ENCODE data around the gene PEX5.
"Not testable (repeated sequence)": the region's sequence is repeated elsewhere in the genome, so short reads cannot be mapped to it uniquely, and the experiment has no call there.

PEX5 gene

DNA sequence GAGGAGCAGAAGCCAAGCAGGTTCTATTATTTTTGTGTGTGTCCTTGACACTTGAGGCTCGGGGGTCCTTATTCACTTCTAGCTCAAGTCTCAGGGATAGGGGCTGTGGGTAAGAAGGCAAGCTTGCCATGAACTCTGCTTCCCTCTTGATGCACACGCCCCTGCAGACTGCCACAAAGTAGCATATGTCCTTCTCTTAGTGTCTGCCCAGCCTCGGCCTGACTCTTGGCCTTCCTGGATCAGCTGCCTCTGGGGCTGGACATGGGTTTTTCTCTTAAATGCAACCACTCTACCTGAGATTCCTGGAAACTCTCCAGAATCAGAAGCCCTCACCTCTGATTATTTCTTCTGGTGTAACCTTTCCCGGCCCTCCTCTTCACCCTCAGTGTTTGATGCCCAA, 28.2 kb upstream of the PEX5 start:
- no peak for DNase-seq

DNA sequence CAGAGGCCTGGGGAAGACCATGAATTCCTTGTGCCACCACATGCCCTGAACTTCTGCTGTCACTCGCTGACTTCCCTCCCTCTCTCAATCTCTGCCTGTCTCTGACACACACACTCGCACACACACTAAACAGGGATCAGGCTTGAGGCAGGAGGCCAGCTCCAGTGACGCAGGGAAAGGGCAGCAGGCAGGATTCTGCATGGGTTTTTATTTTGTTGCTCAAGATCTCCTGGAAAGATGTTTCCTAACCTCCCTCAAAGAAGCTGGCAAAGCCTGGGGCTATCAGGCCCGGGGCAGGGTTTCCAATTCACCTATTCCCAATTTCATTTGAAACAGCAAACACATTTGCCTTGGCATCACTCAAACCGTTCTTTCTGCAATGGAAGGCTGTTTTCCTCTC, 27.7 kb upstream of the PEX5 start:
- DNase-seq, result no peak

DNA sequence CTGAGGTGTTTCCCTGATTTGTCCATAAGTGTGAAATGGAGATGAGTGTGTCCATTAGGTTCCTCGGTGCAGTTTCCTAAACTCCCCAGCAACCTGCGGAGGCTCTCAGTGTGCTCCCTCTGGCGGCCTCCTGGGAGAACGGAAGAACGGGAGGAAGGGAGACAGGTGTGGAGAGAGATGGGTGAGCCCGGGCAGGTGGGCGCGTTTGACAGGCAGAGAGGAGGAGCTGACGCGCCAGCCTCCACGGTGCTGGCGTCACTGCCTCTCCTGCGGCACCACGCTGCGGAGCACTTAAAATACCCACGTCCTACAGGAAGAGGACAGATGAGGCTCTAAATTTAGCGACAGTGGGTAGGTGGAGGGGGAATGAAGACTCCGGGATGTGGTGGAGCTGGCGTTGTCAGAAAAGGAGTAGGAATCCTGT, 26.8 kb upstream of the PEX5 start:
- DNase-seq, result peak; percentile 56

DNA sequence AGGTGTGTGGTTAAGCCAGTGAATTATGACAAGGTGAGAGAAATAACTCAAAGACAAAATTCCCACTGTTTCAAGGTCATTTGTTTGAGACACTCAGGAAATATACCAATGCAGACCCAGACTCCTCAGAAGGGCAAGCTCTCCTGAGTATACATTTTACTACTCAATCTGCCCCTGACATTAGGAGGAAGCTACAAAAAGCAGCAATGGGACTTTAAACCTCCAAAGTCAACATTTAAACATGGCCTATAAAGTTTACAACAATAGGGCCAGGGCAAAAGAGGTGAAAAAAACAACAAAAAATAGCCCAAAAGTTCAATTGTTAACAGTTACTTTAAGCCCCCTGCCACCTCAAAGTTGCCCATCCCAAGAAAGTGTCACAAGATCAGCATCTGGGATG, 19.5 kb upstream of the PEX5 start:
- no peak for DNase-seq

DNA sequence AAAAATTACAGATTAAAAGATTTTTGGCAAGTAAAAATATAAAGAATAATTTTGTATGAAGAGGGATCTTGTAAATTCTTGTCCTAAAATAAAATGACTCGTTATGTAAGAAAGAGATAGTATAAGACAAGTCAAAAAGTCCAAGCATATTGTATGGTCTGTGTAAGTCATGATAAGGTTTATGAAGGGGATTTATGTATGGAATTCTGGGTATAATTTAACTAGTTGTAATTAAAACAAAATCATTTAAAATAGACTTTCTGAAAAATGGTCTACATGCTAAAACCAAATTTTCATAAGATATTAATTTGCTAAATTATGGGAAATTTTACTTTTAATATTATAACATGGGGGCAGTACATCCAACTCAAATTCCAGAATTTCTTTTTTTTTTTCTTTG, 17.6 kb upstream of the PEX5 start:
- DNase-seq, result no peak

DNA sequence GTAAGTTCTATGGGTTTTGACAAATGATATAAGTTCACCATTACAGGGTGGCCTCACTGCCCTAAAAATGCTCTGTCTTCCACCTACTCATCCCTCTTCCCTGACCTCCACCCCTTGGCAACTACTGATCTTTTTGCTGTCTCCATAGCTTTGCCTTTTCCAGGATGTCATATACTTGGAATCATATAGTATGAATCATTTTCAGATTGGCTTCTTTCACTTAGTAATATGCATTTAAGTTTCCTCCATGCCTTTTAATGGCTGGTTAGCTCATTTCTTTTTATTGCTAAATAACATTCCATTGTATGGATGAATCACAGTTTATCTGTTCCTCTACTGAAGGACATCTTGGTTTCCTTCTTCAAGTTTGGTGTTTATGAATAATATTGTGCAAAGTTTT, 14.0 kb upstream of the PEX5 start:
- DNase-seq, result no peak

DNA sequence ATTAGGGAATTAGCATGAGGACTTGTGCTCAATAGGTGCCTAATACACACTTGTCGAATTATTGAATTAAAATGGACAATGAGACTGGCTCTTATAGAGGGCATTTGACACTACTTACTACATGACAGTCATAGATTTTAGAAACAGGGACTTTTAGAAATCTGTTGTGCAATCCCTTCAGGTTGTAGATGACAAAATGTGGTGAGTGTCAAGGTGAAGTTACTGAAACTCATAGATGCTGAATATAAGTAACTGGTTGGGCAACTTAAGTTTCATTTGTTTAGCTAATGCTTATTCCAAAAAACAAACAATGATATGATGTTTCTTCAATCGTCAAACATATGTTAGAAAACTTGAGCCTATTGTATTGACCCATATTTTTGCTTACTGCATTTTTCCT, 12.9 kb upstream of the PEX5 start:
- no peak for DNase-seq

DNA sequence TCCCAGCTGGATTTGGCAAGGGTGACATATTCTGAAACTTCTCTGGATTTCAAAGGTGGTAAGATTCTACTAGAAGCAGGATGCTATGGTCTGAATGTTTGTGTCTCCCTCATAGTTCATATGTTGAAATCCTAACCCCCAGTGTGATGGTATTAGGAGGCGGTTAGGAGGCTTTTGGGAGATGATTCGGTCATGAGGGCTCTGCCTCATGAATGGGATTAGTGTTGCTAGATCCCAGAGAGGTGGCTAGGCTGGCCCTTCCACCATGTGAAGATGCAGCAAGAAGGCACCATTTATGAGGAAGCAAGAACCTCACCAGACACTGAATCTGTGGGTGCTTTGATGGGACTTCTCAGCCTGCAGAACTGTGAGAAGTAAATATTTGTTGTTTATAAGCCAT, 11.0 kb upstream of the PEX5 start:
- DNase-seq, result no peak

DNA sequence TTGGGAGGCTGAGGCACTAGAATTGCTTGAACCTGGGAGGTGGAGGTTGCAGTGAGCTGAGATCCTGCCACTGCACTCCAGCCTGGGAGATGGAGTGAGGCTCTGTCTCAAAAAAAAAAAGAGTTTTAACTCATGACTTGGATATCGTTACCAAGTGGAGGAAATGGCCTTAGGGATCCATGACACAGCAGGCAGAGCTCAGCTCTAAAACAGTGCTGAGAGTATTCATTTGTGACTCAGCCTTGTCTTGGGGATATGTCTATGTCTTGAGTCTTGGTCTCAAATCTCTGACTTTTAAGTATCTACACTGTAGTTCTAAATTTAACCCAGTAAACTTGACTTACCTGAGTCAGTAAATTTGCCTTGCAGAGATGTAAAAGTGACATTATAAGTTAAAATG, 8.8 kb upstream of the PEX5 start:
- no peak for DNase-seq

DNA sequence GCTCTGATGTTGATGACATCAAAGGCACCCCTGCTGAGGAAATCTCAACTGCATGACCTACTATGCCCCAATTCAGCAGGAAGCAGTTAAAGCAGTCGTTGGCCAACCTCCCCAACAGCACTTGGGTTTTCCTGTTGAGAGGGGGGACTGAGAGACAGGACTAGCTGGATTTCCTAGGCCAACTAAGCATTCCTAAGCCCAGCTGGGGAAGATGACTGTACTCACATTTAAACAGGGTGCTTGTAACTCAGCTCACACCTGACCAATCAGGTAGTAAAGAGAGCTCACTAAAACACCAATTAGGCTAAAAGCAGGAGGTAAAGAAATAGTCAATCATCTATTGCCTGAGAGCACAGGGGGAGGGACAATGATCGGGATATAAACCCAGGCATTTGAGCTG, 3.4 kb upstream of the PEX5 start:
- not testable (repeated sequence) for DNase-seq

DNA sequence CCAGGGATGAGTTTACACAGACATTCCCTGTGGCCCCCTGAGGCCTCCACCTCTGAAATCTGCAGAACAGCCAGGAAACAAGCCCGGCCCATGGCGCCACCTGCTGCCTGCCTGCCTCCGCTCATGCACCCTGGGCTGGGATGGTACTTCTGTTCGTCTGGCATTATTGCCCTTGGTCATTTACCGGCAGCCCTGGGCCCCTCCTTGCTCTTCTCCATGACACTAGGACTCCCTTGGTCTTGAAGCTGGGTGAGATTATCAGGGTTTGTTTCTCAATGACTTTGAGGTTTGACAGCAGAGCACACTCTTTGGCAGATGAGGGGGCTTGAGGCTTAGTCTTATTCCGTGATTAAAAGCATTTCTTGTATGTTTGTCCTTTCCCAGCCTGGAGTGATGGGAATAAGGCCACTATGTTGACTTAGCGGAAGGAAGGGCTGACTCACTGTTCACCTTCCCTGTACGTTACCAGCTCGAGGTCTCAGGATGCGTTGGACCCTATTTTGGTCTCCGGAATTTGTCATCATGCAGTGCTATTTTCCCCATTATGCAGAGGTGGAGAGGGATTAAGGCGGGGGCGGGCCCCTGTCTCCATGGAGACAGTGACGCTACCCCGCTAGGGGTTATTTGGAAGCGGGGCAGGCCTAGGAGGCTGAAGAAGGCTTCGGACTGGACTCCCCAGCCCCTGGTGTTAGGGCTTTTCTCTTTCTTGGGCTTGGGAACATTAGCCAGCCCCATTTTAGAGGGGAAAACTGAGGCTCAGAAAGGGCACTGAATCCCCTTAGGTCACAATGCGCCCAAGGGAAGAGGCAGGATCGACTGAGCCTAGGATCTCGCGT, 706 bp upstream of the PEX5 start:
- peak; percentile 7 for DNase-seq

DNA sequence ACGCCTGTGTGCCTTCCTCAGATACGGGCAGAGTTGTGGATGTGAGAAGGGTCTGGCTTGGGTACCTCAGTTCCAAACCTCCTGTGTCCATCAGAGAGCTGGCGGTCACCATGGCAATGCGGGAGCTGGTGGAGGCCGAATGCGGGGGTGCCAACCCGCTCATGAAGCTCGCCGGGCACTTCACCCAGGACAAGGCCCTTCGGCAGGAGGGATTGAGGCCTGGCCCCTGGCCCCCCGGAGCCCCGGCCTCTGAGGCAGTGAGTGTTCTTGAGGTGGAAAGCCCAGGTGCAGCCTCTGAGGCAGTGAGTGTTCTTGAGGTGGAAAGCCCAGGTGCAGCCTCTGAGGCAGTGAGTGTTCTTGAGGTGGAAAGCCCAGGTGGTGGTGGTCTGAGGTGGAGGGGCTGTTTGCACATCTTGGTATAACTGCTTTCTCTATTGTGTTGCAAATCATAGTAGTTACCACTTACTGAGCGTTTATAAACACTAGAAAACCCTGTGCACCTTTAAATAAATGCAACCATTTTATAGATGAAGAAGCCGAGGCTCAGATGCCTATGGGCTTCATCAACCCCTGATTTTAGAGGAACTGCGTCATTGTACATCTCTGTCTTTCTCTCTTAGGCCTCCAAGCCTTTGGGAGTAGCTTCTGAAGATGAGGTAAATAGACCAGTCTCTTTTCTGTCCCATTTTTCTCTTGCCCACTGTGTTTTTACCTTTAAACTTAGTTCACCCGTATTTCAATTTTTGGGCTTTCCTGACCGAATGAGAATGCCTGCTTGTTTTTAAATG, 976 bp downstream of the PEX5 start:
- DNase-seq, result peak; percentile 3

DNA sequence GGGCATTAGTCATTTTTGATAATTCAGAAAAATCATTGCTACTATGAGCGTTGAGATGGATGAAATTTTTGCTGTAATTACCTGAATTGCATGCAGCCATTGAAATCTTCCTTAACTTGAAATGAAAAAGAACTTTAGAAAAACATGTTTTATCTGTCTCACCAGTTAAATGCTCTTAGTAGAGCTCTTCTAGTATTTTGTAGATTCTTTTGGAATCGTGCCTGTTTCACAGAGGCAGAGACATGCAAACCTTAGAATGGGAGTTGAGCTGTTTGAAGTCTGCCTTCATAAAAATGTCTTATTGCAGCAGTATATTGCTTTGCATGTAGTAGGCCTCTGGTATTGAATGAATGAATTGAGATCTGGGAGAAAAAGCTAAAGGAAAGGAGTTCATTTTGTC, 4.2 kb downstream of the PEX5 start:
- no peak for DNase-seq

DNA sequence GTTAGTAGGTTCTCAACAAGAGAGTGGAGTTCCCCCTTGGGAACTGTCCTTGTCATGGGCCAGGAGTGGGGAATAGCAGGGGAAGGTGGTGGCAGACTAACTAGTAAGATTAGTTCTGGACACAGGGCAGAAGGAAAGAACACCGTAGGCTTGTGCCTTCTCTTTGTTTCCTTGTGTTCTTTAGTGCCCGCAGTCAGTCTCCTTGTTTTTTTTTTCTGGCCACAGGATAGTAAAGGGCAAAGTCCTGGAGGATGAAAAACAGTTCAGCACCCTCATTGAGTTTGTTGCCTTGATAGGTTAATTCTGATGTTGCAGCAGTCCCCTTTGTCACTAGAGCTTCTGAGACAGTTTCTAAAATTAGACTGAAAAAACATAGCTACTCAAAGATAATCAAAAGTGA, 8.4 kb downstream of the PEX5 start:
- DNase-seq, result no peak

DNA sequence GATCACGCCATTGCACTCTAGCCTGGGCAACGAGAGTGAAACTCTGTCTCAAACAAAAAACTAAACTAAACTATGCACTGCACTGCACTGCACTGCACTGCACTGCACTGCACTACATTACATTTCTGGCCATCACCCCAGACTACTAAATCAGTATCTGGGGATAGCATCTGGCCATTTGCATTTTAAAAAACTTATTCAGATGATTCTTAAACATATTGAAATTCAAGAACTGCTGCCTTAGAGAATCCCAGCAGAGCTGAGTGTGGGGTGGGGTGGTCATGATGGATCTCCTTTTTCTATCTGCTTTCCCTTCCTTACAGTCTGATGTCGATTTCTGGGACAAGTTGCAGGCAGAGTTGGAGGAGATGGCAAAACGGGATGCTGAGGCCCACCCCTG, 13.6 kb downstream of the PEX5 start:
- no peak for DNase-seq

DNA sequence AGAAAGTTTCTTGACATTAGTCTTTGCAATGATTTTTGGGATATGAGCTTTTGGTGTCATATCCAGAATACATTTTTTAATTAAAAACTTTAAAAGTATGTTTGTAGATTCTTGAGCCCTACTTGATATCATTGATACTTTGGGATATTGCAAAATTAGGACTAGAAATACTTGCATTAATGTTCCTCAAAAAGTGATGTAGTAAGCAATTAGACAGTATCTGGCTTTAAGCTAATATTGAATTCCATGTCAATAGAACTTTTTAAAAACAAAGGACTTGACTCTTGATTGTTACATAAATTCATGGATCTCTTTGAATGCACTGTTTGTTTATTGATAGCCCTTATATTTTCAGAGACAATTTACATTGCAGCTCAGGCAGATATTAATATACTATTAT, 15.6 kb downstream of the PEX5 start:
- DNase-seq, result no peak

DNA sequence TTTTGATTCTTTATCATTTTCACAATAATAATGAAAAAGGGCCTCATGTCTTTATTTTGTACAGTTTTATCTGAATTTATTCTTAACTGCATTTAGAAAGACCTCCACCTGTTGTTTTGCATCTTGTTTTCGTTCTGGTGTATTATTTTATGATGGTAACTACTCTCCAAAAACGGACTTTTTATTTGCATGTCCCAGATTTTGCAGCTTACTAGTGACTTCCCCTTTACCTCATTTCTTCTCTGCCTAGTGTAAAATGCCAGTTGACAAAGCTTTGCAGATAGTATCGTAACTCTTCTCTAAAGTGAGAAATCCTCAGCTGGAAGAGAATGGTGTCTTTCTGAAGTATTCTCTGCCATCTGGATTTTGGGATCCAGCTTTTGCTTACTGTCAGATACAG, 17.2 kb downstream of the PEX5 start:
- DNase-seq, result no peak

DNA sequence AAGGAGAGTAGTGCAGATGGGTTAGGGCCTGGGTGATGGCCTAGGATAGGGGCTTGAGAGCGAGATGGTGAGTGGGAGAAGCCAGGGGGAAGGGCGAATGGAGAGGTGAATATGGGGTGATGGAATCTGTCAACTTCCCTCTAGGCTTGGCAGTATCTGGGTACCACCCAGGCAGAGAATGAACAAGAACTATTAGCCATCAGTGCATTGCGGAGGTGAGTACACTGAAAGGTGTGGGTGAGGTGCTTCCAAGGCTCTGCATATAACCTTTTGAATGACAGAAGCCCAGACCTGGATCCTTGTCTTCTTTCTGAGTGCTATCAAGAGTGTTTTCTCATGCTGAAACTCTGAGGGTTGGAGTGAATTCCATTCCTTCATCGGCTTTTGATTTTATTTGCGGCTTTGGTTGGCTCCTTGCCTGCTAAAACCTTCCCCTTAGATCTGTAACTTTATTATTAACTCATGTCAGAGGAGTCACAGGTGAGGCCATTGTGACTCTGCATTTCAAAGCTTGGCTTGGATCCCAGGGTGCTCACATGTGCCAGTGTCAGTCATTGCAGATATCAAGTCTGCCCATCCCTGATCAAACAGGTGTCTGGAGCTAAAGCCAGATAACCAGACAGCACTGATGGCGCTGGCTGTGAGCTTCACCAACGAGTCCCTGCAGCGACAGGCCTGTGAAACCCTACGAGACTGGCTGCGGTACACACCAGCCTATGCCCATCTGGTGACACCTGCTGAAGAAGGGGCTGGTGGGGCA, 18.6 kb downstream of the PEX5 start:
- no peak for DNase-seq

DNA sequence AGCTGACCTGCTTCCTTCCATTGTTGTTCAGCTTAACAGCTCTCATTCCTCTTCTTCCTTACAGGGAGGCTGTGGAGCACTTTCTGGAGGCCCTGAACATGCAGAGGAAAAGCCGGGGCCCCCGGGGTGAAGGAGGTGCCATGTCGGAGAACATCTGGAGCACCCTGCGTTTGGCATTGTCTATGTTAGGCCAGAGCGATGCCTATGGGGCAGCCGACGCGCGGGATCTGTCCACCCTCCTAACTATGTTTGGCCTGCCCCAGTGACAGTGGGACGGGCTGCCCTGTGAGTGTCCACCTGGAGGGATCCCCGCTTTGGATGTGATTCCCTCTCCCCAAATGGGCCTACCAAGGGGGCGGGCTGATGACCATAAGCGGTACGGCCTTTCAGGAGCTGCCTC, 20.5 kb downstream of the PEX5 start:
- no peak for DNase-seq

DNA sequence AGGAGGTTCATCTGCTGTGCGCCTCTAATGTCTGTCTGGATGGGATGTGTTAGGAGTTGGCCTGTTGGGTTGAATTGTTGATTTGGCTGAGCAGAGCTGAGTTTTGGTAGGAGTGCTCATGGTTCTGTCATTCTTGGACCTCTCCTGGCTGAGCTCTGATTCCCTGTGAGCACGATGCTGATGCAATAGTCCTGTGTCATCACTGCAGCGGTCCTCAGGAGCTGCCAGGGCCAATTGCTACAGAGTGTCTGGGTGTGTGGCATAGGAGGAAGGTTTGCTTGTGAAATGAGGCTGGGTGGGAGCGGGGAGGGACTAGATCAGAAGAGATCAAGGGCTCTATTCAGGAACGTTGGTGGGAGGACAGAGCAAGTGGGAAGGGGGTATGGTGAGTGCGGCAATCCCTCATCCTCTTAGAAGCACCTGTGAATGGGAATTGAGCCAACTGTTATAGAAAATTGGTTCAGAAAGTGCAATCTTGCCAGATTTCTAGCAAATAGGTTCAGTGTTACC, 21.2 kb downstream of the PEX5 start:
- no peak for DNase-seq

DNA sequence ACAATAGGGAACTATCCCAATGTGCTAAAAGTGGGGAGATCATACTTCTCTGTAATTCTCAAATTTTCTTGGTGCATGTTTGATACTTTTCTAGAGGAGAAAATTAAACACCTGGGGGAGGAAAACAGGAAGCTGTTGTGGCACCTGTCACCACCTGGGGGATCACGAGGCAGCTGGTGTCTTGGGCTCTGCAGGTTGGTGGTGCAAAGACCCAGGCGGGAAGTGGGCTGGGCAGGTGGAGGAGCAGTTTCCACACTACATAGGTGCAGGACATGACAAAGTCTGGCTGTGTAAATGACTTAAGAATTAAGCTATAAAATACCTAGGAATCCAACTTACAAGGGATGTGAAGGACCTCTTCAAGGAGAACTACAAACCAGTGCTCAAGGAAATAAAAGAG, 23.2 kb downstream of the PEX5 start:
- DNase-seq, result no peak

DNA sequence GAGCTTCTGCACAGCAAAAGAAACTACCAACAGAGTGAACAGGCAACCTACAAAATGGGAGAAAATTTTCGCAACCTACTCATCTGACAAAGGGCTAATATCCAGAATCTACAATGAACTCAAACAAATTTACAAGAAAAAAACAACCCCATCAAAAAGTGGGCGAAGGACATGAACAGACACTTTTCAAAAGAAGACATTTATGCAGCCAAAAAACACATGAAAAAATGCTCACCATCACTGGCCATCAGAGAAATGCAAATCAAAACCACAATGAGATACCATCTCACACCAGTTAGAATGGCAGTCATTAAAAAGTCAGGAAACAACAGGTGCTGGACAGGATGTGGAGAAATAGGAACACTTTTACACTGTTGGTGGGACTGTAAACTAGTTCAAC, 24.3 kb downstream of the PEX5 start:
- not testable (repeated sequence) for DNase-seq

DNA sequence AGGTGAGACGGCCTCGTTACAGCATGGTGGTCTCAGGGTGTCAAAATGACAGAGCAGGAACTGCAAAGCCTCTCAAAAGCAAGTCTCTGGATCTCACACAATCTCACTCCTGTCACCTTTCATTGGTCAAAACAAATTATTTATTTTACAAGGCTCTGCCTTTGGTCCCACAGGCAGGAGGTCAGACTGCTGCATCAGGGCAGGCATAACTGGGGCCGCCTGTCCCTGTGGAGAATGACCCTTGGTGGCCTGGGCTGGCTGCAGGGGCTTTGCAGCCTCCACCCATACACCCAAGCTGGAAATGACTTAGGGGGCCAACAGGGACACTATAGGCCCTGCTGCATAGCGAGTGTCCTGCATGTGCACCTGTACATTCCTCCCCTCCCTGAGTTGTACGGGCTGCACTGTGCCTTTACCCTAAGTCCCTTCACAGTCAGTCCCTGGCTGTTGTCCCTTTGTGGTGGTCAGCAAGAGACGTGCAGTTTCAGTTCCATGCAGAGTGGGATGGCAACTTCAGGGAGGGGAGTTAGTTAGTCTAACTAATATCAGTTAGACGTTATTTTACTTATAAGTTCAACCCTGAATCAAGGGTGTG, 28.1 kb downstream of the PEX5 start:
- no peak for DNase-seq

Measured in NCI-H187 treated with DMSO at 0.1 percent for 48 hours (cell line).